ENCODE measurements around the gene PCYOX1L.

Gene PCYOX1L

DNA sequence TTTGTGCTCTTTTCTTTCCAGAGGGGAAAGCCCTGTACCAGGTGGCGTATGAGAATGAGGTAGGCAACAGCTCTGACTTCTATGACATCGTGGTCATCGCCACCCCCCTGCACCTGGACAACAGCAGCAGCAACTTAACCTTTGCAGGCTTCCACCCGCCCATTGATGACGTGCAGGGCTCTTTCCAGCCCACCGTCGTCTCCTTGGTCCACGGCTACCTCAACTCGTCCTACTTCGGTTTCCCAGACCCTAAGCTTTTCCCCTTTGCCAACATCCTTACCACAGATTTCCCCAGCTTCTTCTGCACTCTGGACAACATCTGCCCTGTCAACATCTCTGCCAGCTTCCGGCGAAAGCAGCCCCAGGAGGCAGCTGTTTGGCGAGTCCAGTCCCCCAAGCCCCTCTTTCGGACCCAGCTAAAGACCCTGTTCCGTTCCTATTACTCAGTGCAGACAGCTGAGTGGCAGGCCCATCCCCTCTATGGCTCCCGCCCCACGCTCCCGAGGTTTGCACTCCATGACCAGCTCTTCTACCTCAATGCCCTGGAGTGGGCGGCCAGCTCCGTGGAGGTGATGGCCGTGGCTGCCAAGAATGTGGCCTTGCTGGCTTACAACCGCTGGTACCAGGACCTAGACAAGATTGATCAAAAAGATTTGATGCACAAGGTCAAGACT, 10.3 kb downstream of the PCYOX1L start:
- no peak for DNase-seq

DNA sequence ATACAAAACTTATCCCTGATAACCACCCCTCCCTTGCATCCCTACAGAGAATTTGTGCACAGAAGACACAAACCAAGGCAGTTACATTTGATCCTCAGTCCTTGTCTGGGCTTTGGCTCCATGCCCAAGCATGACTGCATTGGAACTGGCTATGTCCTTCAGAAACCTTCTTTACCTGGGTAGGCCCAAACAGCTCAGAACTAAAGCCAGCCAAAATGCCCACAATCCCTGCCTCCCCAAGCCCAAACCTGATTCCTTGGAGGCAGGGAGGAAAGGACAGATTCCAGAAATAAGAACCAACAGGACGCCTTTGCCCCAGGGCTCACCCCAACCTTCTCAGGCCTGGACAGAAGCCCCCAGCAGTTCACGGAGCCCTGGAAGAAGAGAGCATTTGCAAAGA, 13.0 kb downstream of the PCYOX1L start:
- DNase-seq = no peak

DNA sequence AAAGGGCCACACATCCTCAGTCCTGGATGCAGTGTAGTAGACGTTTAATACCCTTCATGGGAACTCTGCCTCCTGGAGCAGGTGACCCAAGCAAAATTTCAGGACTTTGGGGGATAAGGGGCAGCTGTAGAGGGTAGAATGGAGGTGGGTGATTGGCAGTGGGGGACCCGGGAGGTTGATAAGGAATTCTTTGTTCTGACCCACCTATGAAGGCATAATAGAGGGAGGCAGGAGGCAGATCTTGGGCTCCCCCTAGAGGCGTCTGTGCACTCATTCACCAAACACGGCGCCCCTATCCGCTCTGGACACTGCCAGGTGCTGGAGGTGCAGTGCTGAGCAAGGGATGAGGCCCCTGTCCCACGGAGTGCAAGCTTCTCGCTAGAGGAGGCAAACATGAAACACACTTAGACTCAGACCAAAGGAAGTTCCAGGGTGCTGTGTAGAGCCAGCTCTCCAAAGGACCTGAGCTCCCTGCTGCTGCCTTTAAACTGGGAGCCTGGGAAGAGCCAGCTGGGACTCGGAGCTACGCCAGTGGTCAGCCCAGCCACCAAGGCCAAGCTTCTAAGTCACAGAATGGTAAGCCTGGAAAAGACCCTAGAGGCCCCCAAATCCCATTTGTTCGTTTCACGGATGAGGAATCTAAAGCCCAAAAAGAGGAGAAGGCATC, 13.6 kb downstream of the PCYOX1L start:
- DNase-seq = no peak

- DNase-seq = no peak
Measured at GRCh38 chr5:149372076-149372795, 14.4 kb downstream of the PCYOX1L start.

GRCh38 chr5:149372932-149373331, 15.1 kb downstream of the PCYOX1L start:
- no peak for DNase-seq

- no peak for DNase-seq
Measured at GRCh38 chr5:149374303-149374702, 16.5 kb downstream of the PCYOX1L start.

DNA sequence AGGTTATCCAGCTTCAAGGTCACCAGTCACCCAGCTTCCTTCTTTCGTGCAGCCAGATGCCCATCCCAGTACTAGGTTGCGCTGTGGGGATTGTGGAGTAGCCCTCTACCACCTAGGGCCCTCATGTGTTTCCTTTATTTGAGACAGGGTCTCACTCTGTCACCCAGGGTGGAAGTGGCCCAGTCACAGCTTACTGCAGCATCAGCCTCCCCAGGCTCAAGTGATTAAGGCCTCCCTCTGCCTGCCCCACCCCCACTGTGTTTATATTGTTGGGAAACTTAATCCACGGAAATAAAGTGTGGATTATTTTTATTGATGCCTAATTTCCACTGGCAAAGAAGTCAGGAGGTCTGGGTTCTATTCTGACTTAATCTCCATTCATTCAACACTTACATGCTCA, 17.0 kb downstream of the PCYOX1L start:
- no peak for DNase-seq

- no peak for DNase-seq
Measured at GRCh38 chr5:149375434-149375833, 17.6 kb downstream of the PCYOX1L start.

DNA sequence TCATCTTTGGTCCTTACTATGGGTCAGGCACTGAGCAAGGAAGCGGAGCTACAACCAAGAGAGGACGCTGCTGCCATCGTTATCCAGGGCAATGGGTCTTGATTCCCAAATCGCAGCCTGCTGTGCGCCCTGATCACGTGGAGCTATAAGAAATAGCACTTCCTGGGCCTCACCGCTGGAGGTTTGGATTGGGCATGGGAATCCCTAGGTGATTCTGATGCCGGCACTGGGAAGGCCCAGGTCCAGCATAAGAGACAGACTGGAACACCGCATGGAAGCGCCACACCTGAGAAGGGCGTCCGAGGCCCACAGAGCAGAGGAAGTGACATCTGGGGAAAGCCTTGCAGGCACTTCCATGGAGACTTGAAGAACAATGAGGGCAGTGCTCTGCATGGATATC, 18.3 kb downstream of the PCYOX1L start:
- no peak for DNase-seq

- no peak for DNase-seq
Measured at GRCh38 chr5:149376711-149377447, 19.0 kb downstream of the PCYOX1L start.

- DNase-seq = no peak
Measured at GRCh38 chr5:149378241-149378820, 20.5 kb downstream of the PCYOX1L start.

DNA sequence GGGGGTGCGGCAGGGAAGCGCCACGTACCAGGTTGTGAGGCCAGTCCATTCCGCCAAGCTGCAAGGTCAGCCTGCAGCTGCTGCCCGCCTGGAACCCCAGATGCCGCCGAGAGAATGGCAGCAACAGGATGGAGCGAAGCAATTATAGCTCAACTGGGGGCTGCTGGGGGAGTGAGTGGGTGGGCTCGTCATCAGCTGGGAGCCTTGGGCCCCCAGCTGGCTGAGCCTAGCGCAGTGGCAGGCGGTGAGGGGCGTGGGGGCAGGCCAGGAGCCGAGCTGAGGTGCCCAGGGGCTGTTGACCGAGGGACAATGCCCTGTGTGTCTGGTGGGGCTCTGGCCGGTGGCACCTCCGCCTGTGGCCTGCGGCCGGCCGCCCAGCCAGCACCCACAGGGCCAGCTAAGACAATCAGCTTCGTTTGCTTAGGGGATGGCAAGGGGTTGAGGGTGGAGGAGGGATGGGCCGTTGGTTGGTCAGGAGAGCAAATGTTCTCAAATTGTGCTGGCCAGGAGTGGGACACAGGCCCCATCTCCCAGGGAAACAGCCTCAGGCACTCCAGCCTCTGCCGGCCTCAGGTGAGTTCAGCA, 21.4 kb downstream of the PCYOX1L start, which contains the start of gene IL17B:
IL17B (minus strand) TSS at position 116 of the 585 bp plus-strand sequence; CDS start at position 49, 67 bp downstream.
- peak; percentile 43 for DNase-seq

DNA sequence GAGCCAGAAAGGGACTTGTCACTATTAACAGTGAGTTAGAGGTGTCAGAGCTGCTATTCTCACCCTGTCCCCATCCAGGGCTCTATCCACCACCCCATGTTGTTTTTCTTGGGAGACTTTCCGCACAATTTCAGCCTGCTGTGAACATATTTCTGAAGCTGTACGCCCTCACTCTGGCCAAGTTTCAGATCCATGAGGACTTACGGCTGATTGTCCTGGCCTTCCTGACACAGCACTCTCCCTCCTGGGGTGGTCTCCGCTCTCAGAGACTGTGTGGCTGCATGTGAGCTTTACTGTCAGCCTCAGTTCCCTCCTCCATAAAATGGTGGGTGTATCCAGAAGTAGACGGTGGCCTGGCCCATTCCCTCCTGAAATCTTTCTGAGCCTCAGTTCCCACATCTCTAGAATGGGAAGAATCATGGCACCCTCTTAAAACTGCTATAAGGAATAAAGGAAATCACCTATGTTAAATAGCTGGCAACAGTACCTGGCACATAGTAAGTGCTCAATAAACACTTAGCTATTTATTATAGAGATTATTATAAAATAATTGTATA, 22.1 kb downstream of the PCYOX1L start:
- no peak for DNase-seq

DNA sequence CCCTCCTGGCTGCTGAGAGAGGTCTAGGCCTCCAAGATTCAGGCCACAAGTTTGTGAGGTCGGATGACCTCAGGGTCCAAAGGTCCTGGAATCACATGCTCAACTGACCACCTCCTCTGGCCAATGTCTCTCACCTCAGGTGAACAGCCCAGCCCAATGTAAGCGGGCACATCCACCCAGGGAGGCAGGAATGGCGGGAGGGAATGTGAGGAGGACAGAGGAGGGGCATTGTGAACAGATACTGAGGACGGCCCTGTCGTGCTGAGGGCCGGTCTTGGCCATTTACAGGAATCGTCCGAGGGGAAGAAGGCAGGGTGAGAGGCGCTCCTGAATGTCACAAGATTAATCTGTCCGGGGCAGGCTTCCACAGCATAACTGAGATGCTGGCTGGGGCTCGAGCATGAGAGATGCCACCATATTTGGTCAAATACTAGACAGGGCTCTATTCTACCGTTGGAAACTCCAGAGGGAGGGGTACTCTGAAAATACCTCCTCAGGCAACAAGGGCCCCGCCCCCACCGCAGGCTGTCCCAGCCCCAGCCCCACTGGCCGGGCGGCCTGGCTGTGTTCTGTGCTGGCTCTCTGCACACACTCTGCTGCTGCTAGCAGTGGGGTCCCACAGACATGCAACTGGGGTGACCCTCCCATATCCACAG, 22.7 kb downstream of the PCYOX1L start:
- DNase-seq = no peak

DNA sequence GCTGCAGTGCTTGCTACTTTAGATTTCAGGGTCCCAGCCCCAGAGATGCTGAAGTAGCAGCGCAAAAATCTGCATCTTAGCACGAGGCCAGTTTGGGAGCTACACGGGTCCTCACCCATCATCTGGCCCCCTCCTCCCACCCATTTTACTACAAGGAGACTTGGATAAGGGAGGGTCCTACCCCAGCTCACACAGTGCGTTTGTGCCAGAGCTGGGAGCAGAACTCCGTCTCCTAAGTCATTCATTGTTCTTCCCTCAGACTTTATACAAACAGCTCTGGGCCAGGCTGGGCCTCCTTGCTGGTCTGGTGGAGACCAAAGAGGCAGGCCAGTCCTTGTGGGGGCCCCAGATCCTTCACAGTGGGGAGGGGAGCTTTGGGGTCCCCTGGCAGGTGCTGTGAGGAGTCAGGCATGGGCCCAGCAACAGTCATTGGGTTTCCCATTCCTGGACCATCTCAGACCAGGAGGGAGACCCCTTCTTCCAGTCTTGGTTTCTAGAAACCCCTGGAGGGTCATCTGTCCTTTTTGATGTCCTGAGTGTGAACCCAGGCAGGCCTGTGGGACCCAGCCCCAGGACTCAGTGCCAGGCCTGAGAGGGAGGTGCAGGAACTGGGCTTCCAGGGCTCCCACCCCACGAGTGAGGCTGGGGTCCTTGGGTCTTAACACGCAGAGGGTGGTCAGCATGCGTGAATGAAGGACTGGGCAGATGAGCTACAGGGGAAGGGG, 23.6 kb downstream of the PCYOX1L start:
- DNase-seq = no peak

DNA sequence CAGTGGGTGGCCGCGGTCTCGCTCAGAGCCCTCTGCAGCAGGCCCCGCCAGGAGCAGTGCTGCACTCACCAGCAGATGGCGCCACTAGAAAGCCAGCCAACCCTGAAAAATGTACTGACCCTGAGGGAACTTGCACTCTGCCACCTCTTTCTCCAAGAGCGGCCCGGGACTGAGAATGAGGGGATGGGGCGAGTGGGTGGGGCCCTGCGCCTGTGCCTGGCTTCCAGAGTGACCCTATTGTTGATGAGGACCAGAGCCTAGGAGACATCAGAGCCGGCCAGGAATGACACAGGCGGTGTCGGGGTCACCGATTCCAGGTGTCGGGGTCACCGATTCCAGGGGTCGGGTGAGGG, 24.1 kb downstream of the PCYOX1L start:
- peak; percentile 84 for DNase-seq

DNA sequence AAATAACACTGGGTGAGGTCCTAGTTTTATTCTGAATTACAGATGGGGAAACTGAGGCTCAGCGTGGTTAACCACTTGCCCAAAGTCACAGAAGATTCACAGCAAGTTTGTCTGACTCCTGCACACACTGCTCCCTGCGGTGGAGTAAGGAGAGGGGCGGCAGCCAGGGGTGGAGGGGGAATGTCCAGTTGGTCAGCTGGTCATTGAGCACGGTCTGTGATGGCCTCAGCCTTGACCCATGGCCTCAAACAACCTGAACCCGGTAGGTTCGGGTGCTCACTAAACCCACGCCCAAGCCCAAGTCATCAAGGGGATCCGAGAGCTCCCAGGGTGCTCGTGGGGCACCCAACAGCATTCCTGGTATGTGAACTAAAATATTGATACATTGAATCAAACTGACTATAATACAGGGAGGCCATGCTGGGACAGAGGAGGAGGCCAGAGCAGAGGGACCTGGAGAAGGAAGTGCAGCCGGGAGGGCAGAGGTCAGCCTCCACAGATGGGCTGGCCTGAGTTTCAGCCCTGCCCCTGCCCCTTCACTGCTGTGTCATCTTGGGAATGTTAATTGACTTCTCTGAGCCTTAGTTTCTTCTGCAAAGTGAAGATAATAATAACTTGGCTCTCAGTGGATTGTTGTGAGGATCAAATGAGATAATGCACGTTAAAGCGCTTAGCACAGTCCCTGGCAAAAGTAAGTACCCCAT, 24.8 kb downstream of the PCYOX1L start:
- DNase-seq = no peak

DNA sequence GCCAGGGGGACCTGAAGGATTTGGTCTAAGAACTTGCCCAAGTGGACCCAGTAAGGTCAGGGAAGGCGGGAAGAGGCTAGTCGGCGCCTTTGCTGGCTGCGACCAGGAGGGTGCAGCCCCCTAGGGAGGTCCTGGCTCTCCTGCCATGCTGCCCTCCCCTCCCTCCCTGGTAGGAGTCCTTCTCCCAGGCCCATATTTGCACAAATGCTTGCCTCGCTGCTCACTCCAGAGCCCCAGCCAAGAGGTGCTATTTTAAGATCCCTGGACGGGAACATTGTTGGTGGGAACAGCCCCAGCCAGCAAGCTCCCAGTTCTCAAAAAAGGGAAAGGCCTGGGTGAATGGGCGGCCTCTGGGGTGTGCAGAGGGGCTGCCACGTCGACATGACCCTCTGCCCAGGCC, 25.6 kb downstream of the PCYOX1L start:
- no peak for DNase-seq

GRCh38 chr5:149386166-149386565, 28.3 kb downstream of the PCYOX1L start:
- DNase-seq = no peak

DNA sequence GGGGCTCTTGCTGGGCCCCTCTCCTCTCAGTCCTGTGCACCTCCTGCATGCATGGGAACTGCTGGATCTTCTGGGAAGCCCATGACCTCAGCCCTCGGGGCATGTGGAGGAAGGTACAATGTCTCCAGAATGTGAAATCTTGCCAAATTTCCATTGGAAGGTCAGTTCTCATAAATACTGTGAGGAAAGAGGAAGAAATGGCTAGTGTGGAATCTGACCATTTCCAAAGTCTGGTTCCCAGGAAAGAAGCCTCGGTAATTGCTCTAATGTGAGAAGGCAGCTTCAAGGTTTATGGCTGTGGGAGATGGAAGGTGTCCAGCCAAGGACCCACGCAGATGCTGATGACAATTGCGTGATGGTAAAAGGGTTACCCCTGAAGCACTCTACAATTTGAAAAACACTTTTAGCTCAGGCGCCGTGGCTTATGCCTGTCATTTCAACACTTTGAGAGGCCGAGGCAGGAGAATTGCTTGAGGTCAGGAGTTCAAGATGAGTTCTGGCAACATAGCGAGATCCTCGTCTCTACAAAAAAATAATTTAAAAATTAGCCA, 29.3 kb downstream of the PCYOX1L start:
- DNase-seq = no peak
